HG03378 (cell line): ENCODE results near the gene FST.

Experiments
- ATAC-seq: cut with Tn5 transposase; IDR thresholded peaks from one replicate; pipeline ENCODE4 v1.9.1; 2021; ENCODE audit warnings: mild to moderate bottlenecking, moderate library complexity; ENCODE audit not compliant: unreplicated experiment

Gene FST, protein sequence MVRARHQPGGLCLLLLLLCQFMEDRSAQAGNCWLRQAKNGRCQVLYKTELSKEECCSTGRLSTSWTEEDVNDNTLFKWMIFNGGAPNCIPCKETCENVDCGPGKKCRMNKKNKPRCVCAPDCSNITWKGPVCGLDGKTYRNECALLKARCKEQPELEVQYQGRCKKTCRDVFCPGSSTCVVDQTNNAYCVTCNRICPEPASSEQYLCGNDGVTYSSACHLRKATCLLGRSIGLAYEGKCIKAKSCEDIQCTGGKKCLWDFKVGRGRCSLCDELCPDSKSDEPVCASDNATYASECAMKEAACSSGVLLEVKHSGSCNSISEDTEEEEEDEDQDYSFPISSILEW

DNA sequence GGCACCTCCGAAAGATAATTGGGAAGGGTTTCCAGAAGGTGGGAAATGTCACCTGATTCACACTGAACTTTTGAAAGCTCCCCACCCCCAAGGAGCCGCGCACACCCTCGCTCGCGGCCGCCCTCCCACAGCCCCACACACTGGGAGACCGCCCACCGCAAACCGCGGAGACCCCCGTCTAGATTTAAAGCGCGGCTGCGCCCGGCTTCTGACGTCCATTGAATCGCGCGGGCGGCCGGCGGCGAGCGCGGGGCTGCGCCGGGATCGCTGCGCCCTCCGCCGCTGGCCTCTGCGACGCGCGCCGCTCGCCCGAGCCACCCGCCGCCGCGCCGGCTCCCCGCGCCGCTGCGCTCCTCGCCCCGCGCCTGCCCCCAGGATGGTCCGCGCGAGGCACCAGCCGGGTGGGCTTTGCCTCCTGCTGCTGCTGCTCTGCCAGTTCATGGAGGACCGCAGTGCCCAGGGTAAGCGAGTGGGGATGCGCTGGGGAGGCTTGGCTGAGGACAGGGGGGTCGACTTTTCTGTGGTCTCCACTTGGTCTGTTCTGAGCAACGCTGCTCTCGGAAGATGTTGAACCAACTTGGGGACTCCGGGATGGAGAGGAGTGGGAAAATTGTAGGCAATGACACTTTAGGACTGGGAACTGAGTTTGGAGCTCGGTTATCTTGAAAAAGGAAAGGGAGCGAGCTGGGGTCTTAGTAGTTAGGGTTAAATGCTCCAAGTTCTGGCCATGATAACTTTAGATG is at the start of gene FST:
TSS of gene FST (plus strand) at position 214 of the 743 bp plus-strand sequence. CDS start at position 377, 163 bp downstream.
- no peak for ATAC-seq

DNA sequence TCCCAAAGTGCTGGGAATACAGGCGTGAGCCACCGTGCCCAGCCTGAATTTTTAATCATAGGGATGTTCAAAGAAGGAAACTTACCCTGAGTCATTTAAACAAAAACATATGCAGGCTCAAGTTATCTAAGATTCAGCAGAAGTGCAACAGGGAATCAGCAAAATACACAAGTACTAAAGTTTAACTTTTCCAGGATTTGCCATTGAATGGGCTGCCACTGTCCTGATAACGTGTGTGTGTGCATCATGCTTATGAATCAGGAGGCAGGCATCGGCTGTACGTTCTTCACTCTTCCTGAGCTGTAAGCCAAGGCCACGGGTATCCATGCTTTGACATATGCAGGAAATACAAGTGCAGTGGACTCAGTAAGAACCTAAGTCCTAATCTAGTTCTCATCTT is 48.8 kb upstream of the FST start:
- ATAC-seq = no peak

GRCh38 chr5:53433026-53433425 is 47.4 kb upstream of the FST start:
- no peak for ATAC-seq

GRCh38 chr5:53434541-53434940 is 45.9 kb upstream of the FST start:
- no peak for ATAC-seq

GRCh38 chr5:53436480-53437191 is 43.8 kb upstream of the FST start:
- ATAC-seq = no peak

GRCh38 chr5:53438079-53438478 is 42.4 kb upstream of the FST start:
- ATAC-seq = no peak

- ATAC-seq = no peak
Measured at GRCh38 chr5:53438486-53439472, 41.6 kb upstream of the FST start.

DNA sequence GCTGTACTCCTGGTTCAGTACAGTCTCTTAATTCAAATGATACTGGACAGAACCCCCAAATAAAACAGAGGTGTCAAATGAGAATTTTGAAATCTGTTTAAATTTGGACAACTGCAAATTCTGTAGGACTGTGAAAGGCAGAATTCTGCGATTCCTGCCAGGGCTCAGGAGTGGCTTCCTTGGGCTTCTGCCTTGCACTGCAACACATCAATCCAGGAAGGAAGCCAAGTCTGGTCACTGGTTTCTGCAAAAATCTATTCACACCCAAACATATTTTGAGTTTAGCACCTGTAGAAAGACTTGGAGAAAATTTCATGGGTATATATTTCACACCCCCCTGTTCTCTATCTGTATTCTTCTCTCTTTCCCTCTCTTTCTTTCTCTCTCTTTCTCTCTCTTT is 37.5 kb upstream of the FST start:
- no peak for ATAC-seq

GRCh38 chr5:53445569-53445968 is 34.9 kb upstream of the FST start:
- no peak for ATAC-seq

DNA sequence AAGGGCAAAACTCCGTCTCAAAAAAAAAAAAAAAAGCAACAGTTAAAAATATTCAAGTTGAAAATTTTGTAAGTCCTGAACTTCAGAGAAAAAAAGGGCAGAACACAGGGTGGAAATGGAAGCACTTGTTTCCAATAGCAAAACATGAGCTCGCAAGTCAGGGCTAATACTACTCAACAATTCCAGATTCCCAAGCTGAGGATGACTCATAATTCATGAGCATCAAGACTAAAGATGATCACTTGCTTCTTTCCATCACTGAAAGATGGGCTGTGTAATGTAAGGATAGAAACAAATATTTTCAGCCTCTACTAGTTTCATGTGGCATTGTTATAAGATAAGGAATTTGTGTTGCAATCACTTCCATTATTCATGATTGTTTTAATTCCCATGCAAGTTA is 33.5 kb upstream of the FST start:
- ATAC-seq = no peak

- ATAC-seq = no peak
Measured at GRCh38 chr5:53448851-53449250, 31.6 kb upstream of the FST start.

DNA sequence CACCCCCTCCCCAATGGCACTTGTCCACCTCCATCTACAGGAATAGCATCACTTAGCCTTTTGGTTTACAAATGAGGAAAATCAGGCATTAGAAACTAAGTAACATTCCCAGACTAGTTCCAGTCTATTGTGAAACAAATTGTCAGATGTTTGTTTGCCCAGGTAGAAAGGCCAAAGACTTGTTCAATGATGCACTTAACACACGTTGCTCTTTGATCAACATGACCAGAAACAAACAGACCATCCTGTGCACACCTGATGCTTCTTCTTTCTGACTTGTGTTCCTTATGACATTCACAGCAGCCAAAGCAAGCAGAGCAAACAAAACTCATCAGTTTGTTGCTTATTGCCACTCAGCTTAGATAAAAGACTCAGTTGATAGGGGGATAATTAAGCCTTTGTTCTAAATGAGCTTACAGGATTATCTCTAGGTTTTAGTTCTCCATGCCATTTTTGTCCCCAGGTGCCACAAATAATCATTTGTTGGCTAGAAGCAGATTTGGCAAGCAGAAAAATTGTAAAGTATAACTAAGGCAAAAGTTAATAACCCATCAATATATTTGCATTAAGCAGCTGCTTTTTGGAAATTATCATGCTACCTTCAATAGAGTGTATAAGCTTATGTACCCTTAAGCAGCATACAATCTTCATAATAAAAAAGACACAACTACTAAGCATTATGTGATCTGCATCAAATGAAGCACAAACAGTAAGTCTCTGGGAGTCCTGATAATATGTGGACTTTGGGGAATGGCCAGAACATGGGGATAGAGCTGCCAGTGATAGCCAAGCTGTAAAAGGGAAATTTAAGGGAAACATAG is 26.3 kb upstream of the FST start:
- ATAC-seq = no peak

GRCh38 chr5:53454719-53455000 is 25.8 kb upstream of the FST start:
- ATAC-seq = no peak

DNA sequence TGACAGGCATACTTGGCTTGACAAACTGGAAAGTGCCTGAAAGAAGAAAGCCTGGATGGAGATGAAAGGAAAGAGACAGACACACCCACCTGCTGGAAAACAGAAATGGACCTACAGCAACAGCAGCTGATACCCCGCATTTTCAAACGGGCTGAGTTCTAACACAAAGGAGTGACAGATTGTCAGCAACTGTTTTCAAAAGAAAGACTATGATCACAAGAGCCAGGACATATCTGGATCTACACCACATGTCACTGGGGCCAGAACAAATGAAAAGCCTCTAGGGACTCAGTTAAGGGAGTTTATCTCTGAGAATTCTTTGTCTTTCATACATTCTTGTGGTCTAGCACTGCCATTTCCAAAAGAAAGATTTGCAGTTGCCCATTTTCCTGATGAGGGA is 24.1 kb upstream of the FST start:
- no peak for ATAC-seq

DNA sequence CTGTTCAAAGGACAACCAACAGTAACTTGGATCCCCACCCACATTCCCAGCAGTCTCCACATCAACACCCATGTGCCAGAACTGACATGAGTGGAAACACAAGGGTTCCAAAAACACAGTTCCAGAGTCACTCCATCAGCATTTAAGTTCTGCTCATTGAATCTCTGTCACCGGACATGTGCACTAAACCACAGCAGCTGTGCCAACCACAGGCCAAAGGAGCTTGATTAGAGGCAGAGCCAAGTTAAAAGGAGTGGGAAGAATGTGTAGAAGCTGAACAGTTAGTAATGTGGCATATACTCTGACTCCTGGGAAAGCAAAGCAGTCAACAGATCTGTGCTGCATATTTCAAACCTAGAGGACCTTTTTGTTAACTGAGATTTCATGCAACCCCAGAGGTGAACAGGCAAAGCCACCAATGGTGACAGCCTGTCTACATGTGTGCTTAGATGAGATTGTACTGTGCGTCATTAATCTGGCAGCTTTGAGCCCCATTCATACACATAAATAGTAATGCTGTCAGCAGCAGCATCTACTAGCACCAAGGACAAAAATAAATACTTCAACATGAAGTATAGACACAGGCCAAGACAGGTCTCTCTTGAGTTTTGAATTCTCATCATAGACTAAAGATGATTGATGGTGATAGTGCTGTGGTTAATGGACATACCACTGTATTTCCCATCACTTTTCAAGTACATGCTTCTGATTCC is 16.4 kb upstream of the FST start:
- ATAC-seq = no peak

GRCh38 chr5:53464722-53465121 is 15.7 kb upstream of the FST start:
- no peak for ATAC-seq

GRCh38 chr5:53469946-53470687 is 10.3 kb upstream of the FST start:
- ATAC-seq = no peak

GRCh38 chr5:53472279-53472678 is 8.2 kb upstream of the FST start:
- no peak for ATAC-seq
